H9 (cell line): ENCODE measurements around the gene NRCAM. TPM values are rescaled to one million over a fixed set of nuclear protein-coding genes. Genes with fewer than 3 reads are reported as not detected.

Source experiments
- DNase-seq: peaks from one replicate; pipeline ENCODE4 v3.0.0-alpha.2; 2017
- H2AFZ ChIP-seq: one replicate; pipeline ENCODE4 v1.6.1; 2013; ENCODE audit warnings: mild to moderate bottlenecking, low read length, control low read depth, moderate library complexity
- H2AK5ac ChIP-seq: 2 replicates; pipeline ENCODE4 v1.6.1; 2013; ENCODE audit warnings: low read length, control low read depth, mixed read lengths; ENCODE audit not compliant: insufficient read length
- H2BK120ac ChIP-seq: one replicate; pipeline ENCODE4 v1.6.1; 2013; ENCODE audit warnings: low read depth, mild to moderate bottlenecking, low read length, control low read depth, inconsistent platforms; ENCODE audit not compliant: poor library complexity, severe bottlenecking
- H2BK12ac ChIP-seq: 2 replicates; pipeline ENCODE4 v1.6.1; 2013; ENCODE audit warnings: low read length, control low read depth, mixed read lengths, low read depth; ENCODE audit not compliant: insufficient read length
- H2BK15ac ChIP-seq: 2 replicates; pipeline ENCODE4 v1.6.1; 2013; ENCODE audit warnings: low read depth, low read length, control low read depth
- H2BK20ac ChIP-seq: one replicate; pipeline ENCODE4 v1.6.1; 2013; ENCODE audit warnings: low read depth, mild to moderate bottlenecking, low read length, control low read depth, inconsistent platforms; ENCODE audit not compliant: poor library complexity, severe bottlenecking
- H2BK5ac ChIP-seq: 2 replicates; pipeline ENCODE4 v1.6.1; 2013; ENCODE audit warnings: low read length, control low read depth, mixed read lengths; ENCODE audit not compliant: insufficient read length
- H3K14ac ChIP-seq: 2 replicates; pipeline ENCODE4 v1.6.1; 2013; ENCODE audit warnings: low read length, control low read depth; ENCODE audit not compliant: insufficient read depth
- H3K18ac ChIP-seq: 2 replicates; pipeline ENCODE4 v1.6.1; 2013; ENCODE audit warnings: low read depth, mild to moderate bottlenecking, mixed read lengths, low read length, control low read depth; ENCODE audit not compliant: insufficient read length
- H3K23ac ChIP-seq: 2 replicates; pipeline ENCODE4 v1.6.1; 2013; ENCODE audit warnings: low read length, control low read depth, mixed read lengths, low read depth; ENCODE audit not compliant: insufficient read length
- H3K23me2 ChIP-seq: 2 replicates; pipeline ENCODE4 v1.6.1; 2013; ENCODE audit warnings: low read depth, mild to moderate bottlenecking, mixed read lengths, low read length, control low read depth; ENCODE audit not compliant: insufficient read length, poor library complexity, severe bottlenecking
- H3K27ac ChIP-seq: 2 replicates; pipeline ENCODE4 v1.5.1; 2013; ENCODE audit warnings: low read length, control low read depth, mixed read lengths, low read depth; ENCODE audit not compliant: insufficient read length
- H3K27me3 ChIP-seq: 2 replicates; pipeline ENCODE4 v1.6.1; 2013; ENCODE audit warnings: low read length, control low read depth, inconsistent platforms; ENCODE audit not compliant: insufficient read depth
- H3K4ac ChIP-seq: 2 replicates; pipeline ENCODE4 v1.6.1; 2013; ENCODE audit warnings: low read depth, mild to moderate bottlenecking, control low read depth, inconsistent platforms, low read length, moderate library complexity
- H3K4me1 ChIP-seq: 2 replicates; pipeline ENCODE4 v1.6.1; 2013; ENCODE audit warnings: low read length, control low read depth, inconsistent platforms; ENCODE audit not compliant: insufficient read depth
- H3K4me2 ChIP-seq: 2 replicates; pipeline ENCODE4 v1.6.1; 2013; ENCODE audit warnings: low read length, control low read depth, mixed read lengths; ENCODE audit not compliant: insufficient read length, insufficient read depth
- H3K56ac ChIP-seq: 2 replicates; pipeline ENCODE4 v1.6.1; 2013; ENCODE audit warnings: low read depth, mild to moderate bottlenecking, mixed read lengths, low read length, control low read depth; ENCODE audit not compliant: insufficient read length
- H3K79me1 ChIP-seq: 2 replicates; pipeline ENCODE4 v1.6.1; 2013; ENCODE audit warnings: low read depth, mild to moderate bottlenecking, moderate library complexity, low read length, control low read depth, inconsistent platforms; ENCODE audit not compliant: insufficient read depth, poor library complexity, severe bottlenecking
- H3K79me2 ChIP-seq: 2 replicates; pipeline ENCODE4 v1.6.1; 2013; ENCODE audit warnings: low read length, control low read depth, inconsistent platforms; ENCODE audit not compliant: insufficient read depth
- H3K9ac ChIP-seq: 2 replicates; pipeline ENCODE4 v1.6.1; 2013; ENCODE audit warnings: low read length, control low read depth, mixed read lengths; ENCODE audit not compliant: insufficient read length; ENCODE audit errors: extremely low read depth
- H3K9me3 ChIP-seq: one replicate; pipeline ENCODE4 v1.6.1; 2013; ENCODE audit warnings: low read depth, low read length, inconsistent platforms; ENCODE audit not compliant: control insufficient read depth
- H3T11ph ChIP-seq: one replicate; pipeline ENCODE4 v1.6.1; 2013; ENCODE audit warnings: mild to moderate bottlenecking, low read length, control low read depth, inconsistent platforms
- H4K20me1 ChIP-seq: one replicate; pipeline ENCODE4 v1.6.1; 2013; ENCODE audit not compliant: control insufficient read depth, insufficient read length, insufficient read depth
- H4K5ac ChIP-seq: 2 replicates; pipeline ENCODE4 v1.6.1; 2013; ENCODE audit warnings: low read depth, mild to moderate bottlenecking, mixed read lengths, low read length, control low read depth; ENCODE audit not compliant: insufficient read length
- H4K8ac ChIP-seq: replicated peaks from 2 replicates; pipeline ENCODE4 v1.6.1; 2013; ENCODE audit warnings: low read length, control low read depth, mixed read lengths, low read depth; ENCODE audit not compliant: insufficient read length
- H4K91ac ChIP-seq: 2 replicates; pipeline ENCODE4 v1.6.1; 2013; ENCODE audit warnings: low read depth, mild to moderate bottlenecking, moderate library complexity, mixed read lengths, low read length, control low read depth; ENCODE audit not compliant: insufficient read length
- H3K27ac Mint-ChIP-seq, 3 experiments: 2 replicates in 2 of 3; 3 replicates in 1 of 3; pipeline ENCODE4 v1.8.0; 2020 to 2021; ENCODE audit warnings: mixed read lengths in 3 of 3, mild to moderate bottlenecking in 1 of 3, moderate library complexity in 1 of 3
- H3K27me3 Mint-ChIP-seq: 2 replicates; pipeline ENCODE4 v1.8.0; 2021; ENCODE audit warnings: low read depth, mild to moderate bottlenecking, moderate library complexity, mixed read lengths
- H3K36me3 Mint-ChIP-seq, 3 experiments: 2 replicates in 2 of 3; 3 replicates in 1 of 3; pipeline ENCODE4 v1.8.0; 2020 to 2021; ENCODE audit warnings: low read depth in 3 of 3, mixed read lengths in 3 of 3; ENCODE audit not compliant: insufficient read depth in 1 of 3
- H3K4me1 Mint-ChIP-seq, 2 experiments: 2 replicates each; pipeline ENCODE4 v1.8.0; 2020; ENCODE audit warnings: mixed read lengths in 2 of 2
- H3K4me3 Mint-ChIP-seq, 2 experiments: 2 replicates in 1 of 2; 3 replicates in 1 of 2; pipeline ENCODE4 v1.8.0; 2020 to 2021; ENCODE audit warnings: mild to moderate bottlenecking in 2 of 2, mixed read lengths in 2 of 2, moderate library complexity in 1 of 2
- H3K9me3 Mint-ChIP-seq, 2 experiments: 2 replicates in 1 of 2; 3 replicates in 1 of 2; pipeline ENCODE4 v1.8.0; 2020; ENCODE audit warnings: mild to moderate bottlenecking in 2 of 2, mixed read lengths in 2 of 2, moderate library complexity in 1 of 2
- WGBS: extraction: QIAGEN DNeasy Blood & Tissue Kit; methylation state at CpG from one replicate; pipeline ENCODE4 v1.1.7; 2013; ENCODE audit warnings: missing lambda C conversion rate, low lambda C conversion rate, mixed read lengths; ENCODE audit not compliant: insufficient read length; ENCODE audit errors: extremely low coverage; 5-methylcytosine and 5-hydroxymethylcytosine counted together
- total RNA-seq: library from RNA; stranded (reverse); gene quantifications from 2 replicates; pipeline ENCODE4 v1.2.1, GENCODE V29; 2021
- TF ChIP-seq, protein P1 (sequence below): fragments of 200-600 bp; sonication (generic); conservative IDR thresholded peaks from 3 replicates; pipeline ENCODE4 v1.8.0; 2021; ENCODE audit warnings: antibody characterized with exemption, mild to moderate bottlenecking

NRCAM gene
- total RNA-seq, 1 experiment from 2014 or later: 2.3 TPM

DNA sequence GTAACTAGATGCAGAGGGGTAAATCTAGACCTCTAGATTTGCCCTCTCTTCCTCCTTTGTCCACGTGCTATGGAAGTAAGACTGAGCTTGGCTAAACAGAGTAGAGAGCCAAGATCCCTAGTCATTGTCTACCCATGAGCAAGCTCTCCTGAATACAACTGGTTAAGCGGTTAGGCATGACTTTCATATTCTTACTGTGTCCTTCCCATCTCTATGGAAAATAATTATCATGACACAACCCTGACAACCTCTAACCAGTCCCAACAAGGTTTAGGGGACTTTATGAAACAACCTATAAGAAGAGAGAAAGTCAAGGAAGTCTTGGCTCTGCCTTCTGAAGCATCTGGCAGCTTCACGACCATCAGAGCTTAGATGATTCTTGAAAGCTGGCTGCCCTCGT, 318.2 kb downstream of the NRCAM start:
- H3K27ac ChIP-seq: no peak overlapping the region
- no peaks in the 10 kb centered on the region for H3K79me2 ChIP-seq
- no CpG with 5 or more reads among the region's 4 CpGs for WGBS
- no peak overlapping the region for H4K91ac ChIP-seq
- H2AK5ac ChIP-seq: no peak overlapping the region
- no peak for DNase-seq
- H3K9ac ChIP-seq: no peak overlapping the region
- H4K8ac ChIP-seq: no peak overlapping the region
- no peak overlapping the region for H4K5ac ChIP-seq
- H3K27me3 Mint-ChIP-seq: 0 out of 2 replicates have a peak, but pooled peaks cover 3% of the 10 kb centered on the region
- peaks cover 3 to 4% of the 10 kb centered on the region in 2 experiments; a peak in 3 of 5 replicates for H3K9me3 Mint-ChIP-seq
- H3K9me3 ChIP-seq: no peaks in the 10 kb centered on the region
- TF ChIP-seq, protein P1, sequence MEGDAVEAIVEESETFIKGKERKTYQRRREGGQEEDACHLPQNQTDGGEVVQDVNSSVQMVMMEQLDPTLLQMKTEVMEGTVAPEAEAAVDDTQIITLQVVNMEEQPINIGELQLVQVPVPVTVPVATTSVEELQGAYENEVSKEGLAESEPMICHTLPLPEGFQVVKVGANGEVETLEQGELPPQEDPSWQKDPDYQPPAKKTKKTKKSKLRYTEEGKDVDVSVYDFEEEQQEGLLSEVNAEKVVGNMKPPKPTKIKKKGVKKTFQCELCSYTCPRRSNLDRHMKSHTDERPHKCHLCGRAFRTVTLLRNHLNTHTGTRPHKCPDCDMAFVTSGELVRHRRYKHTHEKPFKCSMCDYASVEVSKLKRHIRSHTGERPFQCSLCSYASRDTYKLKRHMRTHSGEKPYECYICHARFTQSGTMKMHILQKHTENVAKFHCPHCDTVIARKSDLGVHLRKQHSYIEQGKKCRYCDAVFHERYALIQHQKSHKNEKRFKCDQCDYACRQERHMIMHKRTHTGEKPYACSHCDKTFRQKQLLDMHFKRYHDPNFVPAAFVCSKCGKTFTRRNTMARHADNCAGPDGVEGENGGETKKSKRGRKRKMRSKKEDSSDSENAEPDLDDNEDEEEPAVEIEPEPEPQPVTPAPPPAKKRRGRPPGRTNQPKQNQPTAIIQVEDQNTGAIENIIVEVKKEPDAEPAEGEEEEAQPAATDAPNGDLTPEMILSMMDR: no peak
- no peak overlapping the region for H3K4me2 ChIP-seq
- H3K4me1 ChIP-seq: no peaks in the 10 kb centered on the region
- H3K4ac ChIP-seq: no peak overlapping the region
- H2AFZ ChIP-seq: no peak overlapping the region
- no peak overlapping the region for H3T11ph ChIP-seq
- no peak overlapping the region for H3K23ac ChIP-seq
- H3K18ac ChIP-seq: no peak overlapping the region
- no peaks in the 10 kb centered on the region for H3K36me3 Mint-ChIP-seq
- H3K23me2 ChIP-seq: no peaks in the 10 kb centered on the region
- no peak overlapping the region for H2BK15ac ChIP-seq
- H3K79me1 ChIP-seq: no peaks in the 10 kb centered on the region
- no peak overlapping the region for H3K14ac ChIP-seq
- H3K27me3 ChIP-seq: no peaks in the 10 kb centered on the region
- no peak overlapping the region for H3K27ac Mint-ChIP-seq
- H2BK20ac ChIP-seq: no peak overlapping the region
- H2BK12ac ChIP-seq: no peak overlapping the region
- H4K20me1 ChIP-seq: no peaks in the 10 kb centered on the region
- no peak overlapping the region for H2BK120ac ChIP-seq
- no peak overlapping the region for H2BK5ac ChIP-seq
- H3K4me3 Mint-ChIP-seq: no peak overlapping the region
- H3K56ac ChIP-seq: no peak overlapping the region
- H3K4me1 Mint-ChIP-seq: peaks cover 2 to 3% of the 10 kb centered on the region in 2 experiments; a peak in 1 of 4 replicates
